Upper lobe of left lung (tissue), 4 donors: ENCODE data around the gene ANKZF1.

Experiments used
- POLR2AphosphoS5 ChIP-seq, 2 donors: sonication (generic); formaldehyde crosslinking; IDR thresholded peaks; one replicate each; pipeline ENCODE4 v1.5.1; 2017; ENCODE audit warnings: antibody characterized with exemption in 2 of 2
- TF ChIP-seq, protein P1 (sequence below), 6 experiments: fragments of 450-650 bp in 4 of 6; fragments of 200-600 bp in 2 of 6; sonication (generic) in 2 of 6; IDR thresholded peaks; one replicate each; pipeline ENCODE4 v1.5.1; 2016 to 2019; ENCODE audit warnings: antibody characterized with exemption in 6 of 6

GRCh38 chr2:219281588-219281987 lies 52.0 kb downstream of the ANKZF1 start:
- TF ChIP-seq, protein P1, sequence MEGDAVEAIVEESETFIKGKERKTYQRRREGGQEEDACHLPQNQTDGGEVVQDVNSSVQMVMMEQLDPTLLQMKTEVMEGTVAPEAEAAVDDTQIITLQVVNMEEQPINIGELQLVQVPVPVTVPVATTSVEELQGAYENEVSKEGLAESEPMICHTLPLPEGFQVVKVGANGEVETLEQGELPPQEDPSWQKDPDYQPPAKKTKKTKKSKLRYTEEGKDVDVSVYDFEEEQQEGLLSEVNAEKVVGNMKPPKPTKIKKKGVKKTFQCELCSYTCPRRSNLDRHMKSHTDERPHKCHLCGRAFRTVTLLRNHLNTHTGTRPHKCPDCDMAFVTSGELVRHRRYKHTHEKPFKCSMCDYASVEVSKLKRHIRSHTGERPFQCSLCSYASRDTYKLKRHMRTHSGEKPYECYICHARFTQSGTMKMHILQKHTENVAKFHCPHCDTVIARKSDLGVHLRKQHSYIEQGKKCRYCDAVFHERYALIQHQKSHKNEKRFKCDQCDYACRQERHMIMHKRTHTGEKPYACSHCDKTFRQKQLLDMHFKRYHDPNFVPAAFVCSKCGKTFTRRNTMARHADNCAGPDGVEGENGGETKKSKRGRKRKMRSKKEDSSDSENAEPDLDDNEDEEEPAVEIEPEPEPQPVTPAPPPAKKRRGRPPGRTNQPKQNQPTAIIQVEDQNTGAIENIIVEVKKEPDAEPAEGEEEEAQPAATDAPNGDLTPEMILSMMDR (IDR thresholded peaks at IDR 0.05), result no peak
- no peak for TF ChIP-seq POLR2AphosphoS5 (IDR thresholded peaks at IDR 0.05)
